Stimulated activated CD4-positive, alpha-beta T cell treated with anti-CD3 and anti-CD28 coated beads, Interleukin-2, amount 100 ng/mL, for 24 hours (primary cell): Measurements from ENCODE around the gene KRT23.

Experiments
- DNase-seq, 2 donors: peaks; one replicate each; pipeline ENCODE4 v3.0.0-alpha.2; 2020

Gene KRT23

DNA sequence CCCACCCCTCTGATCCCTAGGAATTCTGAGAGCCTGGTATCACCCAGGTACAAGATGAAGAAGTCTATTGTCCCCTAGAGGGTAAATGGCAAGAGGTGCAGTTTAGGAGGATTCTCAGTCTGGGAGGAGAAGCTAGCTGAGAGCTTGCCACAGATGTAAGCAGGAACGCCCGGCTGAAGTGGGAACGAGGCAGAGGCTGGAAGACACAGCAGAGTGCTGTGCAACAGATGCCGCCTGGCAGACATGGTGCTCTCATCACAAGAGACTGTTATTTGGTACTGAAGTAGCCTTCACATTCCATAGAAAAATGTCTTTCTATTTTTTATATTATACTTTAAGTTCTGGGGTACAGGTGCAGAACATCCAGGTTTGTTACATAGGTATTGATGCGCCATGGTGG lies 32.1 kb downstream of the KRT23 start:
- no peak for DNase-seq

DNA sequence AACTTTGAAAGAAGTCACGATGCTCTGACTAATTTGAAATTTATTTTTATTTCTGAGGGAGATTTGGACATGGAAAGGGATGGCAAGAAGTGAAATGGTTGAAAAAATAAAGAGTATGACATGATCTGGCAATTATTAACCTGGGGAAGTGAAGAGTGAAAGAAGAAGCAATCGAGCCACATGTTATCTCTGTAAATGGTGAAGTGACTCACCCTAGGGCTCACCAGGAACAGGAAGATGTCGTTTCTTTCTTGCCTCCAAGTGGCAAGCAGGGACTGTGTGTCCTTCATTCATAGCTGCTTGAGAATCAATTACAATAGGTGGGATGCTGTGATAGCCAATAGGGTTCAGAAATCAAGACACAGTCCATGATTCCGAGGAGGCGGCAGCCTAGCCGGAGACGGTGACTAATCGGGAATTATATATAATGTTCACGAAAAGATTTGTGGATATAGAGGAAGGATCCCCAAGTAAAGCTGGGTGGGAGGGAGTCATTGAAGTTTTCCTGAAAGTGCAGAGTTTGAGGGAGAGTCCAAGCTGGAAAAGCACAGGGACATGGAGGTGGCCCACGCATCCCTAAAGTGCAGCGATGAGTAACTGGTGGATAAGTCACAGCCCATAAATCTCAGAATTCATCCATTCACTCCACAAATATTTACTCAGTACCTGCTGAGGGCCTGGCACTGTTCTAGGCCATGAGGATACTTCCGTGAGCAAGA lies 34.2 kb downstream of the KRT23 start:
- DNase-seq, result no peak

DNA sequence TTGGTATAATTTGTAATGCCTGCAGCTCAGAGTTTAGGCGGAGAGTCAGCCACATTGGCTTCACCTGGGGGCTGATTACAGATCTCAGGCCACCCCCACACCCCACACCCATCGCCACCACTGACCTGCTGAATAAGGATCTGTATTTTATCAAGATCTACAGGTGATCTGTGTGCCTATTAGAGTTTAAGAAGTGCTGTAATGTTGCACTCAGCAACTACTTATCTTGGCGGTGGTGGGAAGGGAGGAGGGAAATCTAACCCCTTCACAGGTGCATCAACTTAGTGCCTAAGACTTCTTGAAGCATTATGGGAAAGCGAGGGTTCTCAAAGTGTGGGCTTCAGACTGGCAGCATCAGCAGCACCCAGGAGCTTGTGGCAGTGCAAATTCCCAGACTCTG lies 34.9 kb downstream of the KRT23 start:
- DNase-seq, result no peak

DNA sequence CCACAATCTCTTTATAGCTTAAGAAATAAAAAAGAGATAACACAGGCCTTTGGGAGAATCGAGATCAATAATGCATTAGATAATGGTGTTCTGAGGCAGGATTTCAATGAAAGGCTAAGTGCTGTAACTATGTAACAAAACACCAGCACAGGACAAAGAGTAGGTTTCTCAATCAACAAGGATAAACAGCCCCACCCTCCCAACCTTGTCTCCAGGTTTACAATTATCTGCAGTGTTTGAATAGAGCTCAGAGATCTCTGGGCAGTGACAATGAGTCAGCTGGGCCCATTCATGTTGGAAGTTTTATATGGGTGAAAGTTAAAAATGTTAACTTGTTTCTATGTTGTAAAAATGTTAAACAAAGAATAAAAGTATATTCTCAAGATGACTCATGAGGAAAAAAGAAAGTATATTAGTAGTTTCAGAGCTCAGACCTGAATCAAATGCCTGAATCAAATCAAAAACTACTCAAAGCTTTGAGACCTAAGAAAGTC lies 35.4 kb downstream of the KRT23 start:
- DNase-seq, result no peak

DNA sequence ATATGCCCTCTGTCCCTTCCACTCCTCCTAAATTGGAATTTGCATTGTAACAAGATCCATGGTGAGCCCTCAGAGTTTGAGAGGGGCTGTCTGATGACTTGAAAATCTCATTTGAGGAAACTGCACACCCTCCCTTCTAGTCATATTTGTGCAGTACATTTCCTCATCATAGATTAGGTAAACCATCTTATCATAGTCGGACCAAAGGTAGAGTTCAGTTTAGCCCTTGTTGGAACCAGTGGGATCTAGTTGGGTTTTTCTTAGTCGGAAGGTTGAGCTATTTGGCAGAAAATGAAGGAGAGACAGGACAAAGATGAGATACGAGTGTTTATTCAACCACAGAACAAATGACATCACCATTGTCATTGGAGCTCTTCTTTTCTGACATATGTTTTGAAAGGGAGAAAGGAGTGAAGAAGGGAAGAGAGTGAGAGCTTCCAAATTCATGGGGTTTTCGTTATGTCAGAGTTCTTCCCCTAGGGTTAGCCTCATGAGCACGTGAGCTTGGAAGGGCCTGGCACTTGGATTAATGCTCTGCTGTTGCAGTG lies 36.6 kb downstream of the KRT23 start:
- no peak for DNase-seq

DNA sequence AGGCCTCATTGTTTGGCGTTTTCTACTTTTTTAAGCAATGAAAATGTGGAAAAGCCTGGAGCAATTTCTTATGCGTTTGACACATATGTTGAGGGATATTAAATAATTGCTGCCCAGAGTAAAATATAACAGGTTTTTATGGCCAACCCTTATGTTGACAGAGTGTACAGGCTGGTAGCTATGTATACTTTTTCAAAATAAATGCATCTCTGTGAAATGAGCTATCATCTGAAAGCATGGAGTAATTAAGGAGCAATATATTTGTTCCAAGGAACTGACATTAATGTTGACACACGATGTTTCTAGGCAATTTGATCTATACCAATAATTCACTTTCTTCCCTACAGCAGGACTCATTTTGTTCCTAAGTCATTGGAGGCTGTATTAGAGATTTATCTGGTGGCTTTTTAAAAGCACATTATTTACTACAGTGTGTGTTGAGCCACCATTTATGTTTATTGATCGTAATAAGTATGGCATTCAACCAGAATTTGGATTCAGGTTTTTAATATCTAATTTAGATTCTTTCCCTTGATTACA lies 40.5 kb downstream of the KRT23 start:
- no peak for DNase-seq

DNA sequence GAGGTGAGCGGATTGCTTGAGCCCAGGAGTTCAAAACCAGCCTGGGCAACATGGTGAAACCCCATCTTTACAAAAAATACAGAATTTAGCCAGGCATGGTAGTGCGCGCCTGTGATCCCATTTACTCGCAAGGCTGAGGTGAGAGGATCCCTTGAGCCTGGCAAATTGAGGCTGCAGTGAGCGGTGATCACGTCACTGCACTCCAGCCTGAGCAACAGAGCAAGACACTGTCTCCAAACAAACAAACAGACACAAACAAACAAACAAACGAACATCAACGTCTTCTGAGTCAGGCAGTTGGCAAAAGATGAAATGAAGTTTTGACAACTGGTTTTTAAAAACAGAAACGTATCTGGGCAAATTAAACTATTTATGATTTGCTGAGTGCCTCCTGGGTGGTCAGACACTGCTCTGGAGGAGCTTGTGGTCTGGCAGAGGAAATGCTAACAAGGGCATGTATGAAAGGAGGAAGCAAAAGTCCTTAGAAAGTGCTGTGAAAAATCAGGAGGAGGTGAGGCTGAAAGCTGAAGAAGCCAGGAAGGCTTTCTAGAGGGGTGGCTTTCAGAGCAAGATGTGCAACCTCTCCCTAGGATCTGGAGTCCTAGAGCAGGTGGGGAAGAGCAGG lies 42.2 kb downstream of the KRT23 start:
- no peak for DNase-seq

DNA sequence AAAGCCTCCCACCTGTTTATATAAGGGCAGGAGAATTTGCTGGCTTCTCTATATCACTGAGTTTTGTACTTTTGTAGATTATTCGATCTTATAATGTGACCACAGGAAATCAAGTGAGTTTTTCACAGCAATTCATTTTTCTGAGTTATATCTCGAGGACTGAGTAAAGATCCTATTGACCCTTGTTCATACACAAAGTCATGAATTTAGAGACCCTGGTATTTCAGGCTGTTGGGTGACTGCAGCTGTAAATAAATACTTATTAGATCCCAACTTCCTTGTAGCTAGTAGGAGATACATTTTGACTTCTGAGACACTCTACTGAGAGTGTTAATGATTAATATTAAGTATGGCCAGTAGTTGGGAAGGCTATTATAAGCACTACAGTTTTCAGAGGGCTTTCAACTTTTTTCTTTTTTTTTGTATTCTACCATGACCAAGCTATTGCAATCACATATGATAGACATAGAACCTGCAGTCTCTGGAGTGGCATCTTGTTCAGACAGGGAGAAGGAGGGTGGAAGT lies 49.2 kb downstream of the KRT23 start:
- no peak for DNase-seq

DNA sequence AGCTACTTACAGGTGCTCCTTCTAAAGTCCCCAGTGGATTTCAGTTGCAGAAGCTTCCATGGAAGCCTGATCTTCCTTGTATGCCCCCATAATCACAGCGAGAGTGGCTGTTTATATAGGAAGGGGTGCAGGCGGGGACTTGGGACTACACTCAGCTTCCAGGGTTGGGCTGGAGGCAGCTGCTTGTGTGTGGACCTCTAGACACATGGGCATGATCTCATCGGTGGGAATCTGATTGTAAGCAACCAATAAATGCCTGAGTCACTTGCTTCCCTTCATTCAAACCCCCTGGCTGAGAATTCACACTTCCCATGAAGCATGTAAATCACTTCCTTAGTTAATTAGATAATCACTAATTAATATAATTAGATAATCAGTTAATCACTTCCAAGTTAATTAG lies 51.4 kb downstream of the KRT23 start:
- DNase-seq, result no peak

DNA sequence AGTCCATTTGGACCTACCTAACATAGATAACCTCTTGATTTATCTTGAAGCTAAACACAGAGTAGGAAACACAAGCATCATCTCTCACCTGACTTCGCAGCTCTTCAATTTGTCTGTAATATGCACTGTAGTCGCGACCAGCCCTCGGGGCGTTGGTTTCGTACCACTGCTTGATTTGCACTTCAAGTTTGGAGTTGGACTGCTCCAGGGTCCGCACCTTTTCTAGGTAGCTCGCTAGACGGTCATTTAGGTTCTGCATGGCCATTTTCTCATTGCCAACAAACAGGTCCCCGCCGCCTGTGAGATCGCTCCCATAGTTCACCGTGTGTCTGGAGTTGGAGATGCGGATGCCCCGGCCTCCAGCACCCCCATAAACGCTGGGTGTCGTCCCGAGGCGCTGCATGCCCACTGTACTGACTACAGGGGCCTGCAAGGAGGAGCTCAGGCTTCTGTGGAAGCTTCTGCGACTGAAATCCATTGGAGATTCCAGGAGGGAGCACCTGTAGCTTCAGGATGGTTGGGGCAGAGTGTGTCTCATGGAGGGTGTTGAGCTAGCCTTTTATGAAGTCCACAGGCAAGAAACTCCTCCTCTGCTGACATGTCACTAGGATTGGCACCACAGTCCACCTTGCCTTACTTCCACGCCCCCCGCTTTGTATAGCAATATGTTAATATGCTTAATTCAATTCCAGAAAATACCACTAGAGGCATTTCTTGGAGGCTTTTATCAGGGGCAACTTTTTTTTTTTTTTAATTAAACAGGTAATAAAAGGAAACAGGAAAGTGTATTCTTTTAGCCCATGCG lies 52.5 kb downstream of the KRT23 start, which contains the start of gene KRT20:
Gene KRT20 (minus strand): TSS at position 535 of the 805 bp plus-strand sequence. CDS start 57 bp downstream, at position 478.
- no peak for DNase-seq

DNA sequence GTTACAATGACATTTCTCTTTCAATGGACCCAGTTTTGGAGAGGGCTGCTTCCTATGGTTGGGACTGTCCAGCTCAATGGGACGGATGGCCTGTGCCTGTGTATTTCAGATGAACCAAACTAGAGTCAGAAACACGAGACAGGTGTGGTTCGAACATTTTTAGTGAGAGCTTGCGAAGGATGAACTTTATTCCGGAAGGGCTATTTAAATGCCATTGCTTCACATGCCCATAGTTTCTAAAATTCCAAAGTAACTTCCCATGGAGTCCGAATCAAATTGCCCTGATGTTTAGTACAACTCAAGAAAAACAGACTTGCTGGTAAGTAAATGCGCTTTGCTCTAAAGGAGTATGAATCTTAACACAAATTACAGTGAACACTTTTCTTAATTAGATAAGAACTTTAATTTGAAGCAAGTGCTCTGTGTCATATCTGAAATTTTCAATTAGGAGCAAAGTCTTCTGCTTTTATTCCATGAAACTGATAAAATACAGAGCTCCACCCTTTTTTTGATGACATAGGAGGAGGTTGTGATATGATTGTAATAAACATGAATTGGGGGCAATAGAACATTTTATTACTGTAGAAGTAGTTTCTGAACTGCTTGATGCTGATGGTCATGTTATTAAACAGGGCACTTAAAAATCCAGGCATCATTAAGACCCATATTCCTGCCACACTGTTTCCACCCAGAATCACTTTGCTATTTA lies 53.7 kb downstream of the KRT23 start:
- DNase-seq, result no peak

DNA sequence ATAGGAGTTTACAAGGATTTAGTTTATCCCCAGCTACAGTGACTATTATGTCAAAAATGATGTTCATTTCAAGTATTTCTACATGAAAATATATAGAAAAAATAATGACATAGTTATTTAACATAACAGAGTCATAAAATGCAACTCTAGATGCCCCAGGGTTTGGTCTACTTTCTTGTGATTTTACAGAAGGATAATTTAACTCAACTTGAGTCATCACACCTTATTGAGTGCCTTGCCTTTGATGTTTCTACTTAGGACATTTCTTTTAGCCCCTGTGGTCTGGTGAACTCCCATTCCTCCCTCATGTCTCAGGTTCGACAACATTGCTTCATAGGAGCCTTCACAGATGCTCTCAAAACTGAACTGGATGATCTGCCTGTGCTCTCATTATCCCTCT lies 54.4 kb downstream of the KRT23 start:
- no peak for DNase-seq

DNA sequence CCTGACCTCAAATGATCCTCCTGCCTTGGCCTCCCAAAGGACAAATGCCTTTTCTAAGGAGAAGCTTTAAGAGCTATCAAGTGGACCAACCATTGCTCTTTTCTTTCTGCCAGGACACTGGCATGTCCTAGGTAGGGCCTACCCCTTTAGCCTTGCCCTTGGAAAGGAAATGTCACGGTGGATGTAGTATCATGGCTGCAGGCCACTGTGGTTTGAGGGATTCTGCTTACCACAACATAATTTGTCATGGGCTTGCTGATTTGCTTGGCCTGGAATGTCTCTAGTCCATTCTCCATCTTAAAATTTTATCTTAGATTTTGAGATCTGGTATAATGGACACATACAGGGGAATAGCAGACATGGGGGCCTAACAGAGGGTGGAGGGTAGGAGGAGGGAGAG lies 58.4 kb downstream of the KRT23 start:
- DNase-seq, result no peak

DNA sequence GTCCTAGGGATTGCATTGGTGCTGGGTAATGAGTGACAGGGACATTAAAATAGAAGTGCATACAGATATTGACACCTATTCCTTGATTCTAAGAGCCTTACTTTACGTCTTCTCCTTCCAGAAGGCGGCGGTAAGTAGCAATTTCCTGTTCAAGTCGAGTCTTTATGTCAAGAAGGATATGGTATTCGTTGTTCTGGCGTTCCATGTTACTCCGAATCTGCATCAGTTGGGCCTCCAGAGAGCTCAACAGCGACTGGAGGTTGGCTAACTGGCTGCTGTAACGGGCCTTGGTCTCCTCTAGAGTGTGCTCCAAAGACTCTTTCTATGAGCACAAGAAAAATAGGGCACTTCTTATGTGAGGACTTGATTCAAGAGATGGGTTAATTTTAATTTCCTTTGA lies 59.4 kb downstream of the KRT23 start:
- no peak for DNase-seq

DNA sequence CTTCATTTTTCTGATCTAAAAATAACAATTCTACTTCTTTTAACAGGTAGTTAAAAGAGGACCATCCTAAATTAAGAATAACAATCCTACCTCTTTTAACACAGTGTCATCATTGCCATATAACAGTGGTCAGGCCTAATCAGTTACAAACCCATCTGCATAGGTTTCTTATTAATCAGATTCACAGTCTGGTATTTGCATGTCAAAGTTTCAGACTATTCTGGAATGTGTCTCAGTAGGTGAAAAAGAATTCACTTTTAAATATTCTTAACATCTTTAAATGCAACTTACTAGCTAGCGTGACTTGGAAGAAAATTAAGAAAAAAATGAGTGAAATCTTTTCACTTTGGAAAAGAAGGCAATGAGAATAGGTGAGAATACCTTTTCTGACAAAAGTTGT lies 63.6 kb downstream of the KRT23 start:
- no peak for DNase-seq

DNA sequence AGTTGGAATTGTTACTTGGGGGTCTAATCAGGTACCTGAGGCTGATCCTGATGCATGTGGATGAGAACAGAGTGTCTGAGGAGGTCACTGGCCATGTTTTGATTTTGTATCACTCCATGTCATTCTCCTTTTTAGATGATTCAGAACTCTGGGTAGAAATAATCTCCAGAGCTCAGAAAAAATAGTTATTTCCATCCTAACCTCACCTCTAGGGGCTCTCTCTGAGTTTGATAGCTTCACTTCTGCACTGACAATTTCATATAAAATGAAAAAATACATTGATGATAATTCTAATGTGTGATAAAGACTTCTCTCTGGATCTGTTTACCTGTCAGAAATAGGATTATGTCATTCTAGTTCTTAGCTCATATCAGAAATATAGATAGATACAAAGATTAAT lies 64.2 kb downstream of the KRT23 start:
- no peak for DNase-seq
